A673 (cell line): ENCODE data around the gene CAPZB. TPM values are rescaled to one million over a fixed set of nuclear protein-coding genes. Genes with fewer than 3 reads are reported as not detected.

Experiments
- BruUV-seq: library from RNA; stranded (reverse); fragments of 400-500 nt; replicated peaks from 2 replicates; lab custom pipeline; 2021; lab: Mats Ljungman, UMichigan
- CTCF ChIA-PET: fragments of 300-600 bp; sonication (Branson Sonifier 250); formaldehyde crosslinking; loops from one replicate; lab custom pipeline; 2022; ENCODE audit warnings: antibody characterized with exemption; lab: Charles Lee
- POLR2A ChIA-PET: fragments of 300-600 bp; sonication (Branson Sonifier 250); formaldehyde crosslinking; loops from one replicate; lab custom pipeline; 2022; ENCODE audit warnings: antibody characterized with exemption; ENCODE audit not compliant: low non-redundant PET; lab: Charles Lee
- DNase-seq: peaks from one replicate; pipeline ENCODE4 v3.0.0-alpha.2; 2015; ENCODE audit warnings: low spot score
- H3K27ac ChIP-seq: fragments of 200-600 bp; sonication (generic); 2 replicates; pipeline ENCODE4 v1.5.1; 2016; ENCODE audit warnings: mixed run types, low read depth, mild to moderate bottlenecking, mixed read lengths, antibody characterized with exemption, low read length; ENCODE audit not compliant: poor library complexity, severe bottlenecking
- H3K27me3 ChIP-seq: fragments of 200-600 bp; sonication (generic); replicated peaks from 2 replicates; pipeline ENCODE4 v1.6.1; 2017; ENCODE audit warnings: mixed run types, low read depth, mild to moderate bottlenecking, mixed read lengths, antibody characterized with exemption, low read length; ENCODE audit not compliant: insufficient read depth, poor library complexity
- H3K36me3 ChIP-seq: fragments of 200-600 bp; sonication (generic); 2 replicates; pipeline ENCODE4 v1.6.1; 2016; ENCODE audit warnings: mixed run types, mild to moderate bottlenecking, mixed read lengths, antibody characterized with exemption, low read length; ENCODE audit not compliant: insufficient read depth, poor library complexity, severe bottlenecking
- H3K4me1 ChIP-seq: fragments of 200-600 bp; sonication (generic); 2 replicates; pipeline ENCODE4 v1.6.1; 2017; ENCODE audit warnings: mixed run types, mild to moderate bottlenecking, mixed read lengths, antibody characterized with exemption, low read length; ENCODE audit not compliant: insufficient read depth, poor library complexity, severe bottlenecking
- H3K4me3 ChIP-seq: fragments of 200-600 bp; sonication (generic); 2 replicates; pipeline ENCODE4 v1.5.1; 2016; ENCODE audit warnings: low read depth, mixed run types, mild to moderate bottlenecking, mixed read lengths, low read length; ENCODE audit not compliant: poor library complexity, severe bottlenecking
- H3K9me3 ChIP-seq: fragments of 200-600 bp; sonication (generic); 2 replicates; pipeline ENCODE4 v1.6.1; 2016; ENCODE audit warnings: mixed run types, low read depth, mild to moderate bottlenecking, mixed read lengths, antibody characterized with exemption, low read length; ENCODE audit not compliant: poor library complexity, severe bottlenecking
- EZH2 ChIP-seq: fragments of 200-600 bp; sonication (generic); IDR thresholded peaks from 2 replicates; pipeline ENCODE4 v1.6.1; 2017; ENCODE audit warnings: borderline replicate concordance, low read depth, mild to moderate bottlenecking, mixed read lengths, antibody characterized with exemption, low read length; ENCODE audit not compliant: poor library complexity, severe bottlenecking
- intact Hi-C: fragments of 100-400 bp; cut with micrococcal nuclease; formaldehyde crosslinking; loops from one replicate; pipeline ENCODE4 v1.10.0; 2022; ENCODE audit not compliant: unreplicated experiment
- total RNA-seq: library from RNA; stranded (reverse); gene quantifications from 2 replicates; pipeline ENCODE4 v1.2.3, GENCODE V29; 2021
- TF ChIP-seq, protein P1 (sequence below): fragments of 300-800, 200-600 bp; sonication (generic); conservative IDR thresholded peaks from 2 replicates; pipeline ENCODE4 v1.5.1; 2017; ENCODE audit warnings: low read depth, mild to moderate bottlenecking, antibody characterized with exemption, low read length, moderate library complexity, mixed read lengths

CAPZB gene
- total RNA-seq, 1 experiment from 2014 or later = 214 TPM

DNA sequence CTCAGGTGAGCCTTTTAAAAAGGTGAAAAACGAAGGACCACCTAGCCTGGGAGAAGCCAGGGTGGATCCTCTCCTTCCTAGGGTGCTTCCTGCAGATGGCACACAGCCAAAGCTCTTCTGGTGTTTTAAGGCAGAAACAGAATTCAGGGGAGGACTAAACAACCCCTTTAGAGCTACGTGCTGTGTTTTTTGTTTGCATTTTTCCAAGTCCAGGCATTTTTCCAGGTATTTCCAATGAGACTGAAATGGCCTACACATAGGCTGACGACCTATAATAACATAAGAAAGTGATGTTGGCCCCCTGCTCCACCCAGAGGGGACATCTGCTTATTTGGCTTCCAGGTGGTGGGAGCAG lies 83.8 kb downstream of the CAPZB start:
- intact Hi-C loops = no loop called here
- TF ChIP-seq EZH2 = no peak
- TF ChIP-seq, protein P1, sequence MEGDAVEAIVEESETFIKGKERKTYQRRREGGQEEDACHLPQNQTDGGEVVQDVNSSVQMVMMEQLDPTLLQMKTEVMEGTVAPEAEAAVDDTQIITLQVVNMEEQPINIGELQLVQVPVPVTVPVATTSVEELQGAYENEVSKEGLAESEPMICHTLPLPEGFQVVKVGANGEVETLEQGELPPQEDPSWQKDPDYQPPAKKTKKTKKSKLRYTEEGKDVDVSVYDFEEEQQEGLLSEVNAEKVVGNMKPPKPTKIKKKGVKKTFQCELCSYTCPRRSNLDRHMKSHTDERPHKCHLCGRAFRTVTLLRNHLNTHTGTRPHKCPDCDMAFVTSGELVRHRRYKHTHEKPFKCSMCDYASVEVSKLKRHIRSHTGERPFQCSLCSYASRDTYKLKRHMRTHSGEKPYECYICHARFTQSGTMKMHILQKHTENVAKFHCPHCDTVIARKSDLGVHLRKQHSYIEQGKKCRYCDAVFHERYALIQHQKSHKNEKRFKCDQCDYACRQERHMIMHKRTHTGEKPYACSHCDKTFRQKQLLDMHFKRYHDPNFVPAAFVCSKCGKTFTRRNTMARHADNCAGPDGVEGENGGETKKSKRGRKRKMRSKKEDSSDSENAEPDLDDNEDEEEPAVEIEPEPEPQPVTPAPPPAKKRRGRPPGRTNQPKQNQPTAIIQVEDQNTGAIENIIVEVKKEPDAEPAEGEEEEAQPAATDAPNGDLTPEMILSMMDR = no peak
- Histone ChIP-seq H3K4me3 (no peak overlapping the region), H3K4me1 (no peaks in the 10 kb centered on the region), H3K36me3 (no peaks in the 10 kb centered on the region), H3K9me3 (no peaks in the 10 kb centered on the region), H3K27ac (no peak overlapping the region), H3K27me3 (no peaks in the 10 kb centered on the region)
- no TSS peak for BruUV-seq
- no peak for DNase-seq
- ChIA-PET CTCF (no interaction called here), POLR2A (no interaction called here)

DNA sequence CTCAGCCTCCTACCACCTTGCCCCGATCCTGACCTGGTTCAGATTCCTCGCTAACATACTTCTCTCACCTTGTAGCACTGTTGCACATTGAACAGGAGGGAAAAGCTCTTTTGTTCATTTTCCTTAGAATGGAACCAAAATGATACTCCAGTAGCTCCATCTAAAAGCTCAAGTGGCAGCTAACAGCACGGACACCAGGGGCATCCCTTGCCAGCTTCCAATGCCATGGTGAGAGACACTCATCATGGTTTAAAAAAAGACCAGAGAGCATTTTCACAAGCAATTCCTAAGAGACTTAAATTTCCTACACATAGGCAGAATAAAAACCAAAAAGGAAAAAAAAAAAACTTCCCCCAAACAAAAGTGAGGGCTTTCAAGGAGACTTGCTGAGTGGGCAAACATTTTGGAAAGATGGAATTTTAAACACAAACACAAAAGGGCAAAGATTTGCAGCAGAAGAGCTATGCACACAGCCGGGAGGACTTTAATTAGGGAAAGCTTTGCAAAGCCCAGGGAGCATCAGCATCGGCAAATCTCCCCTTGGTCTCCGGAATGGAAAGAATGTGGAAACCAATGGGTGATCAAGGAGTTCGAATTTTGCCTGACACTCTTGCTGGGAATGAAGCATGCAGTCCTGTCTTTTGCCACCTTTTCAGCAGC lies 84.3 kb downstream of the CAPZB start:
- H3K27me3 ChIP-seq = no peaks in the 10 kb centered on the region
- no peaks in the 10 kb centered on the region for H3K4me1 ChIP-seq
- CTCF ChIA-PET = no interaction called here
- BruUV-seq = no TSS peak
- H3K9me3 ChIP-seq = no peaks in the 10 kb centered on the region
- TF ChIP-seq, protein P1 = no peak
- no peak for TF ChIP-seq EZH2
- POLR2A ChIA-PET = no interaction called here
- intact Hi-C loops = no loop called here
- no peak overlapping the region for H3K27ac ChIP-seq
- DNase-seq = no peak
- H3K4me3 ChIP-seq = no peak overlapping the region
- no peaks in the 10 kb centered on the region for H3K36me3 ChIP-seq

DNA sequence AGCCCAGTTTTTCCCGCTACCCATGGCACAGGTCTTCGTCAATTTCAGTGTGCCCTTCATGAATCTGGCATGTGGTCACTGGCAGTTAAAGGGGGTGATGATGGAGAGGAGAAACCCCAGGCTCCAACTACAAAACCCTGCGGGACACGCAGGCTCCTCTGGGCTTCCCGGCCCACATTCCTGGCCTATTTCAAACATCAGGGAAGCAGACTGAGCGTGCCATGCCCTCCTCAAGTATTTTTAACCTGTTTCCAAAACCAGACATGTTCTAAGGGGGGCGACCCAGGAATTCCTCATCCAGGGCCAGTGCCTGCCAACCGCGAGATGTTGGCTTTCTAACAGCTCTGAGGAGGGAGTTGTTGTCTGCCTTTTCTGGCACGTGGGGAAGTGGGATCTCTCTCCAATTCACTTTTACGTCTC lies 85.1 kb downstream of the CAPZB start:
- Histone ChIP-seq H3K4me3 (no peak overlapping the region), H3K4me1 (no peaks in the 10 kb centered on the region), H3K9me3 (no peaks in the 10 kb centered on the region), H3K27ac (no peak overlapping the region), H3K27me3 (no peaks in the 10 kb centered on the region), H3K36me3 (no peaks in the 10 kb centered on the region)
- intact Hi-C loops = no loop called here
- BruUV-seq = no TSS peak
- TF ChIP-seq EZH2 = no peak
- TF ChIP-seq, protein P1 = no peak
- POLR2A ChIA-PET = no interaction called here
- DNase-seq = no peak
- CTCF ChIA-PET = no interaction called here
